ENCODE results near the gene CYB5RL. TPM values are rescaled to one million over a fixed set of nuclear protein-coding genes. Genes with fewer than 3 reads are reported as not detected.

Gene CYB5RL
- total RNA-seq, 1 experiment from 2014 or later, result 13.1 TPM

- Mint-ChIP-seq H3K27me3 (ENCODE audit: low read depth) (no peaks in the 10 kb centered on the region), H3K36me3 (peaks cover 15% of the 10 kb centered on the region; the same call in 1 of the 2 replicates), H3K4me3 (no peak overlapping the region), H3K9me3 (no peaks in the 10 kb centered on the region), H3K27ac (no peak overlapping the region), H3K4me1 (peaks cover 26% of the 10 kb centered on the region)
- TF ChIP-seq IRF2 (CRISPR knock-in tag; IDR thresholded peaks at IDR 0.05; ENCODE audit: borderline replicate concordance, low read depth), result no peak
- TF ChIP-seq HMGA2 (CRISPR knock-in tag; IDR thresholded peaks at IDR 0.05), result no peak
- no peak for TF ChIP-seq GRHL2 (CRISPR knock-in tag; IDR thresholded peaks at IDR 0.05; ENCODE audit: insufficient replicate concordance, severe bottlenecking)
- TF ChIP-seq SMAD3 (CRISPR knock-in tag; IDR thresholded peaks at IDR 0.05; ENCODE audit: borderline replicate concordance), result no peak
- no peak for TF ChIP-seq ZNF423 (CRISPR knock-in tag; IDR thresholded peaks at IDR 0.05)
- TF ChIP-seq ATF1 (CRISPR knock-in tag; IDR thresholded peaks at IDR 0.05), result no peak
- TF ChIP-seq ZNF281 (CRISPR knock-in tag; IDR thresholded peaks at IDR 0.05), result no peak
- TF ChIP-seq AFF4 (CRISPR knock-in tag; IDR thresholded peaks at IDR 0.05; ENCODE audit: borderline replicate concordance), result no peak
- TF ChIP-seq ZNF219 (CRISPR knock-in tag; IDR thresholded peaks at IDR 0.05; ENCODE audit: borderline replicate concordance), result no peak
- no peak for TF ChIP-seq ESRRA (CRISPR knock-in tag; IDR thresholded peaks at IDR 0.05; ENCODE audit: borderline replicate concordance)
- no peak for TF ChIP-seq GTF2I (CRISPR knock-in tag; conservative IDR thresholded peaks at IDR 0.05)
- TF ChIP-seq NFATC4 (CRISPR knock-in tag; IDR thresholded peaks at IDR 0.05), result no peak
- TF ChIP-seq CBFB (CRISPR knock-in tag; IDR thresholded peaks at IDR 0.05; ENCODE audit: low read depth), result no peak
- TF ChIP-seq FOXP4 (CRISPR knock-in tag; IDR thresholded peaks at IDR 0.05), result no peak
- no peak for TF ChIP-seq CTCF (IDR thresholded peaks at IDR 0.05)
- ATAC-seq (no peak), DNase-seq (ENCODE audit: low spot score) (no peak)
- ChIA-PET POLR2A (interaction anchor here (0.6 kb wide), 1 partner anchor 13 kb away, joined by 3 read pairs; no protein-coding TSS in a partner anchor), CTCF (interaction anchor here (0.6 to 2.4 kb wide), 2 partner anchors 97 to 104 kb away, joined by 3 to 12 read pairs; no protein-coding TSS in a partner anchor)
Observed at GRCh38 chr1:54225986-54226559, 26.2 kb upstream of the CYB5RL start.

All from WTC11 (cell line).